ENCODE data around the gene NUCB2.
A peak's percentile ranks its signal among the peaks of the same experiment; 100 is the strongest.
"Not testable (repeated sequence)": the region's sequence is repeated elsewhere in the genome, so short reads cannot be mapped to it uniquely, and the experiment has no call there.

NUCB2 gene

DNA sequence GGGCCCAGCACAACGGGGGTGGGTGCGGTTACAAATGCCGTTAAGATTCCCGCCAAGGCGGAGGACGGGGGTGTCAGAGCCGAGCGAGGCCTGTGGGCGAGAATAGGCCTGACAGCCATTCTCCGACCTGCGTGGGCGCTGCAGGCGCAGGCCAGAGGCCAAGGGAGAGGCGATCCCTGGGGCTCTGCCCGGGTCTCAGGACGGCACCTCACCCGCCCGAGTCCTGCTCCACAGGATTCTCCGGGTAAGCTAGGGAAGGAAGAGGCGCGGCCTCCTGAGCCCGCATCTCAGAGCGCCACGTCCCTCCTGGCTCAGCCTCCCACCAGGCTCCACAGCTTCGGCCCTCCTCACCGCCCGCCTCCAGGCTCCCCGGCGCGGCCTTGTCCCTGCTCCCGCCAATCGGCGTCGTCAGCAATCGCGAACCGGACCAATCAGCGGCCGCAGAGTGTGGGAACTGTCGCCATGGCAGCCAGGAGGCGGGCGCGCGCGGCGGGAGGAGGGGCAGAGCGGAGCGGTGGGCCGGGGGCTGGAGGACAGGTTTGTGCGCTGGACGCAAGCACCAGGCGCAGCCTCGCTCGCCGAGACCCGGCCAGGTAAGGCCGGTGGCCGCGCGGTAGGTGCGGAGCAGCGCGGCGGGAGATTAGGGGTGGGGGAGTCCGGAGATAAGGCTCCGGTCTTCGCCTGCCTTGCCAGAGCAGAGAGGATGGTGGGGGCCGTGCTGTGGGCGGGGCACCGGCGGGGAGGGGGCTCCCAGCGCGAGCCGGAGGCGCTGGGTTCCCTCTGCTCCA, at the start of gene NUCB2:
TSS of gene NUCB2 (plus strand) at position 504 of the 788 bp plus-strand sequence. CDS start 18,585 bp downstream, outside the sequence.
- DNase-seq (ENCODE audit: low read depth), result peak; percentile 93

DNA sequence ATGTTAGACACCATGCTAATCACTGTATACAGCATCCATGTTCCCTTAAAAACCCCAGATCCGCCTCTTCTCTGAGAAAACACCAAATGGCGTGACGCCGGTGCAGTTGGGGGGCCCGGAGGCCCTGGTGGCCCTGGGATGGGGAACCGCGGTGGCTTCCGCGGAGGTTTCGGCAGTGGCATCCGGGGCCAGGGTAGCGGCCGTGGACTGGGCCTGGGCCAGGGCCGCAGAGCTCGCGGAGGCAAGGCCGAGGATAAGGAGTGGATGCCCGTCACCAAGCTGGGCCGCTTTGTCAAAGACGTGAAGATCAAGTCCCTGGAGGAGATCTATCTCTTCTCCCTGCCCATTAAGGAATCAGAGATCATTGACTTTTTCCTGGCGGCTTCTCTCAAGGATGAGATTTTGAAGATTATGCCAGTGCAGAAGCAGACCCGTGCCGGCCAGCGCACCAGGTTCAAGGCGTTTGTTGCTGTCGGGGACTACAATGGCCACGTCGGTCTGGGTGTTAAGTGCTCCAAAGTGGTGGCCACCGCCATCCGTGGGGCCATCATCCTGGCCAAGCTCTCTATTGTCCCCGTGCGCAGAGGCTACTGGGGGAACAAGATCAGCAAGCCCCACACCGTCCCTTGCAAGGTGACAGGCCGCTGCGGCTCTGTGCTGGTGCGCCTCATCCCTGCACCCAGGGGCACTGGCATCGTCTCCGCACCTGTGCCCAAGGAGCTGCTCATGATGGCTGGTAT, 48.2 kb upstream of the NUCB2 start:
- DNase-seq (ENCODE audit: low read depth), result not testable (repeated sequence)

DNA sequence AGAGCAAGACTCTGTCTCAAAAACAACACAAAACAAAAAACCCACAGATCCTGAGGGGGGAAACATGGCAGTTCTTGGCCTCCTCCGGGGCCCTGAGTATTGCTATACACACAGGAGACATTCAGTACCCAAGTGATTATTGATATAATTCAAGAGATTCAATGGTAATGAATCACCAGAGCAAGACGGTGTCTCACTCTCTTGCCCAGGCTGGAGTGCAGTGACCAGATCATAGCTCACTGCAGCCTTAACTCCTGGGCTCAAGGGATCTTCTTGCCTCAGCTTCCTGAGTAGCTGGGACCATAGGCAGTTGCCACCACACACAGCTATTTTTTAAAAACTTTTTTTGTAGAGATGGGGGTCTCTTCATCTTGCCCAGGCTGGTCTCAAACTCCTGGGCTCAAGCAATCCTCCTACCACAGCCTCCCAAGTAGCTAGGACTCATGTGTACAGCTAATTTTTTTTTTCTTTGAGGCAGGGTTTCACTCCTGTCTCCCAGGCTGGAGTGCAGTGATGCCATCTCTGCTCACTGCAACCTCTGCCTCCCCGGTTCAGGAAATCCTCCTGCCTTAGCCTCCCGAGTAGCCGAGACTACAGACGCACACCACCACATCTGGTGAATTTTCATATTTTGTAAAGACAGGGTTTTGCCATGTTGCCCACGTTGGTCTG, 46.9 kb upstream of the NUCB2 start:
- DNase-seq (ENCODE audit: low read depth), result no peak

DNA sequence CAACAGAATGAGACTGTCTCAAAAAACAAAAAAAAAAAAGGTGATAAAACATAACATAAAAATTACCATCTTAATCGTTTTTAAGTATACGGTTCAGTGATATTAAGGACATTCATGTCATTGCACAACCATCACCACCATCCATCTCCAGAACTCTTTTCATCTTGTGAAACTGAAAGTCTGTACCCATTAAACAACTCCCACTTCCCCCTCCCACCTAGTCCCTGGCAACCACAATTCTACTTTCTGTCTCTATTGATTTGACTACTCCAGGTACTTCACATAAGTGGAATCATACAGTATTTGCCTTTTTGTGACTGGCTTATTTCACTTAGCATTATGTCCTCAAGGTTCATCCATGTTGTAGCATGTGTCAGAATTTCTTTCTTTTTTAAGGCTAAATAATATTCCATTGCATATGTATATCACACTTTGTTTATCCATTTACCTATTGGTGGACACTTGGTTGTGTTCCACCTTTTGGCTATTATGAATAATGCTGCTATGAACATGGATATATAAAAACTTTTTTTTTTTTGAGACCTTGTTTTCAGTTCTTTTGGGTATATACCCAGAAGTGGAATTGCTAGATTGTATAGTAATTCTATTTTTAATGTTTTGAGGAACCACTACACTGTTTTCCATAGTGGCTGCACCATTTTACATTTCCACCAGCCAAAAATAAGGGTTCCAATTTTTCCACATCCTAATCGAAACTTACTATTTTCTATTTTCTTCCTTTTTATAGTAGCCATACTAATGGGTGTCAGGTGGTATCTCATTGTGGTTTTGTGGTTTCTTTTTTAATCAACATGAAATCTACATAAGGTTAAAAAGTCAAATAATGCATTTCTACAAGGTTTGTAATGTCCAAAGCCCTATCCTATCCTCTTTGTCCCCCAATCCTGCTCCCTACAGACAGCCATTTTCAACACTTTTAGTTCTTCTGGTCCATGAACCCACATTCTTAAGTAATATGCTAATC, 45.4 kb upstream of the NUCB2 start:
- DNase-seq (ENCODE audit: low read depth), result no peak

DNA sequence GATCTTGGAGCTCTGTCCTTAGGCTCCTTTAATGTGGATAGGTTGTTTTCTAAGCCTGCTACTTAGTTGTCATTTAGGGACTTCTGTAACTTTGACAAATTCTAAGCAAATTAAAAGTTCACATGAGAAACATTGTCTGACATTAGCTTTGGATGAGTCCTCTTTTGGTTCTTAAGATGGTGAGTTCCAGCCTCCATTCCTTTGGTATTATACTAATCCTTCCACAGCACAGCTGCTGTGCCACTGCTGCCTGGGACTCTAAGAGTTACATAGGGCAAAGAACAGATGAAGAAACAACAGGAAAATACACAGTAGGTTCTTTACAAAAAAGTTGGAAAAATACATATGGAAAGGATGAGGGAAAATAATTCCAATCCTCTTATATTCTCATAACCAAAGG, 43.4 kb upstream of the NUCB2 start:
- no peak for DNase-seq (ENCODE audit: low read depth)

DNA sequence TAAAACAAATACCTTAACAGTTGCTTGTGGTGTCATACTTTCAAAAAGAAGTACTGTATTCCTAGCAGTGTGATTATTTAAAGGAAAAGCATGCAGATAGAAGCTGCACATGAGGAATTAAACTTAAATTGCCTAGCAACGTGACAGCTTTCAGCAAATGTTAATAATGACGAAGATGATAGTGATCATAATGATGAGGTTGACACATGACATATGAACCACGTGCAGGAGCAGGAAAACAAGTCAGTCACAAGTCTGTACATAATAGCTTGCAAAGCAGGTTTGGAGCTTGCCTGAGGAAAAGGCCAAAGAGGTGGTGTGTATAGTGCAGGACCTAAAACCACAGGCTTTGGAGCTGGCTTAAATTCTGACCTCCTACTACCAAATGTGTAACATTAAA, 38.2 kb upstream of the NUCB2 start:
- no peak for DNase-seq (ENCODE audit: low read depth)

DNA sequence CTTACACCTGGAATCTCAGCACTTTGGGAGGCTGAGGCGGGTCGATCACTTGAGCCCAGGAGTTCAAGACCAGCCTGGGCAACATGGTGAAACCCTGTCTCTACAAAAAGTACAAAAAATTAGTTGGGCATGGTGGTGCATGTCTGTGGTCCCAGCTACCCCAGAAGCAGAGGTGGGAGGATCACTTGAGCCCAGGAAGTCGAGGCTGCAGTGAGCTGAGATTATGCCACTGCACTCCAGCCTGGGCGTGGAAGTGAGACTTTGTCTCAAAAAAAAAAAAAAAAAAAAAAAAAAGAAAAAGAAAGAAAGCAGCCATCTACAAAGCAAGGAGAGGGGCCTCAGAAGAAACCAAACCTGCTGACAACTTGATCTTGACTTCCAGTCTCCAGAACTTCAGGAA, 36.6 kb upstream of the NUCB2 start:
- DNase-seq (ENCODE audit: low read depth), result not testable (repeated sequence)

DNA sequence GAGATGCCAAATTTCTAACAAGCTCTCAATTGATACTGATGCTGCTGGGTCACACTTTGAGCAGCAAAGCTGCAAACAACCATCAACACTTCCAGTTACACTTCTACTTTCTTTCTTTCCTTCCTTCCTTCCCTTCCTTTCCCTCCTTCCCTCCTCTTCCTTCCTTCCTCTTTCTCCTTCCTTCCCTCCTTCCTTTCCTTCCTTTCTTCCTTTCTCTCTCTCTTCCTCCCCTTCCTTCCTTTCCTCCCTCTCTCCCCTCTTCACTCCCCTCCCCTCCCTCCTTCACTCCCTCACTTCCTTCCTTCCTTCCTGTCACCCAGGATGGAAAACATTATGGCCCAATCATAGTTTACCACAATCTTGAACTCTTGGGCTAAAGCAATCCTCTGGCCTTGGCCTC, 35.8 kb upstream of the NUCB2 start:
- no peak for DNase-seq (ENCODE audit: low read depth)

DNA sequence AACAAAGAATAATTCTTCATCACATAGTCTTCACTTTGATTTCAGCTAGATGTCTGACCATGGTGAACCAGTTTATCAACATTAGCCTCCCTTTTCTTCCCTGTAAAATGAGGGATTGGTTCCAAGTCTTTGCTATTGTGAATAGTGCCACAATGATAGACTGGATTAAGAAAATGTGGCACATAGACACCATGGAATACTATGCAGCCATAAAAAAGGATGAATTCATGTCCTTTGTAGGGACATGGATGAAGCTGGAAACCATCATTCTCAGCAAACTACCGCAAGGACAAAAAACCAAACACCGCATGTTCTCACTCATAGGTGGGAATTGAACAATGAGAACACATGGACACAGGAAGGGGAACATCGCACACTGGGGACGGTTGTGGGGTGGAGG, 33.6 kb upstream of the NUCB2 start:
- DNase-seq (ENCODE audit: low read depth), result not testable (repeated sequence)

DNA sequence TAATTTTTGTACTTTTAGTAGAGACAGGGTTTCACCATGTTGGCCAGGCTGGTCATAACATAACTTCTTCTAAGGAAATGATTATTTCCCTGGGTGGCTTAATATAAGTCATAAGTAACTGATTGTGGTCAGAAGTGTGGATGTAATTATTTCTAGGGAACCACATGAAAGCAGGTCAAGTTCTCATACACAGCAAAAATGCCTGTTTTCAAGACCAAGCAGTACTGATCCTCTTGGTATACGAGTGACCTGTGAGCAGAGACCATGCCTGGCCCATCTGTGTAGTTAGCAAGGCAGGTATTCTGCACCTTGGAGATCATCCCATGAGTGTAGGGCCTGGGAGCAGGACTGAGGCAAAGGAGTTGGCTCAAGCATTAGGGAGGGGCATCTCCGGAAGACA, 32.5 kb upstream of the NUCB2 start:
- DNase-seq (ENCODE audit: low read depth), result no peak

DNA sequence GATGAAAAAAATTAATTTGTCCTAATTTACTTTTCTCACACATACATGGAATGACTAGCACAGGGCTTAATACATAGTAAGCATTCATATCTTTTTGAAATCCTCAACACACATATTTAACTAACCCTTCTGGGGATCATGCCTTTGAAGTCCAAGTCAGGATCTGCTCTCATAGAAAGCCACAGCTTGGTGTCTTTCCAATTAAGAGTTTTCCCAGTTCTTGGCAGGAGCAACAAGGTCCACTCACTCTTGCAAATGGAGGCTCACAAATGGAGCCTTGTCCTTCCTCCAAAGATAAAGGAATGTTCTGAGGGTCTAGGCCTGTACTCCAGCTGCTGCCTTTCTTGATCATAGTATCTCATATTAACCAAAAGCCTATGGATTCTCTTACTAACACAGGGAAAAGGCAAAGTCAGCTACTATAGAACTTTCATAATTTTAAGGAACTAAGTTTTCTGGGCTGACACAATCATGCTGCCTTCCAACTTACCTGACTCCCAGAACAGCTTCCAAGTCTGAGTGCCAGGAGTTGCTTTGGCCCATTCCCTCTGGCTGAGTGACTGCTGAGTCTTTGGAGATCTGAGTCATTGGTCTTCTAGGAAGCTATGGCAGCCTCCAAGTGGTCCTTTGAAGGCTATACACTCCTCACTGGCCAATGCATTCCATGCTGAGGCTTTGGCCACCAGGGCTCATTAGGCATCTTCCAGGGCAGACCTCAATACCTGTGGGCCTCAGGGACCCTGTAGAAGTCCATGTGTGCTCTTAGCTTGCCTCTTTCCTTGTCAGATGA, 25.8 kb upstream of the NUCB2 start:
- DNase-seq (ENCODE audit: low read depth), result no peak

DNA sequence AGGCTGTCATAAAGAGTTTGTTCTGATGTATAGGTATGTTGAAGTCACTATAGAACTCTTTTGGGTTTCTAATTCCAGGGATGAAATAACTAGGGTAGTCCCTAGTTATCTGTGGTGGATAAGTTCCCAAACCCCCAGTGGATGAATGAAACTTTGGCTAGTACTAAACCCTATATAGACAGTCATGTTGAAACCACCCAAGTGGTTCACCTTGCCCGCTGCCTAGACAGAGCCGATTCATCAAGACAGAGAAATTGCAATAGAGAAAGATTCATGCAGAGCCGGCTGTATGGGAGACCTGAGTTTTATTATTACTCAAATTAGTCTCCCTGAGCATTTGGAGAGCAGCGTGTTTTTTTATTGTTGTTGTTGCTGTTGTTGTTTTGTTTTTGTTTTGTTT, 23.8 kb upstream of the NUCB2 start:
- no peak for DNase-seq (ENCODE audit: low read depth)

DNA sequence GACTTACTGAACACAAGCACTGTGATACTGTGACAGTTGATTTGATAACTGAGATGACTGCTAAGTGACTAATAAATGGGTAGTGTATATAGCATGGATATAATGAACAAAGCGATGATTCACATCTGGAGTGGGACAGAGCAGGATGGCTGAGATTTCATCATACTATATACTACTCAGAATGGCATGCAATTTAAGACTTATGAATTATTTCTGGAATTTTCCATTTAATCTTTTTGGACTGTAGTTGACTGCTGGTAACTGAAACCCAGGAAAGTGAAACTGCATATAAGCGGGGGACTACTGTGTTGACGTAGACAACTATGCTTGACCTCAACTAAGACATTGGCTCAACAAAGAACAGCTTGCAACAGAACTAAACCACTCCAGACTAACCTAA, 20.0 kb upstream of the NUCB2 start:
- DNase-seq (ENCODE audit: low read depth), result no peak

DNA sequence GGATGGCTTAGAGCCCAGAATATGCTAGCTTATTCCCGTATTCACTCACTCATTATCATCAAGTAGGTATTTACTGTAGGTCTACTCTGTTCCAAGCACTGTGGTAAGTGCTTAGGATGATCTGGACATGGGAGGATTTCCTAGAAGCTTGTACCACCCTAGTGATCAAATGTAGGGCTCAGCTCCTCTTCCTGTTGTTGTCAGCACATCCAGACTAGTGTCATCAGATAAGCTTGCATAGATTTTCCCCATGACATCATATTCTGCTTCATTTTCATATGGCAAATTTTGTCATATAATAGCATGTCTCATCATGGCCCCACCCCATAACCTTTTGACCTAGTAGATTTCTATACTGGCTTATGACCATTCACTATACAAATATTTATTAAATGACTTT, 19.3 kb upstream of the NUCB2 start:
- DNase-seq (ENCODE audit: low read depth), result no peak

DNA sequence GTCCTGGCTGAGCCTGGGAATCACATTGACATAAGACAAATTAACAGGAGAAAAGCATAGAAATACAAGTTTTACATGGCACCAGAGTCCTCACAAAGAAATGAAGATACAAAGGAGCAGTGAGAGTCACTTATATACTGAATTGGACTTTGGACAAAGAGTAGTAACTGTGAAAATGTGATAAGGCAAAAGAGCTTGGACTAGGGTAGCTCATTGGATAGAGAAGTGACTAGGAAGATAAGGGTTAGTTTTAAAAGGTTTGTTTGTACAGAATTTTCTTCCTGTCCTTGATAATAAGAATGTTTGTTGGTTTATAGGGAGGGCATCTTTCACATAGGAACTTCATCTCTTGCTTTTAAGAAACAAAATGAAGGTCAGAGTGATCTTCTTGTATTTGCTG, 17.9 kb upstream of the NUCB2 start:
- no peak for DNase-seq (ENCODE audit: low read depth)

DNA sequence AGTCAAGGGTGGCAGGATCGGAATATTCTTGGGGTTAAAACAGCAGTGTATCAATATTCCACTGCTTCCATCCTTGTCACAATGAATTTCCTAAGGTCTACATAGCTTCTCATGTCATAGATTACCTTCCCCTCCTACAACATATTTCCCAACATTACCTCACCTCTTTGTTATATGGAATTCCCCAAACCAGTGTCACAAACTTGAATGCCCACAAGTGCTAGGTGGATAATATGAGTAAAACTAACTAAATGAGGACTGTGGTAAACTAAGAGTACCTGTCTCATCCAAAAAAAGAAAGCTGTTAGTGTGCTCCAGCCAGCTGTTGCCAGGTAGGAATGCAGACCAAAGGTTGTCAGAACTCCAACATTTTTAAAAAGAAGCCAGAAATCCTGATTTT, 17.0 kb upstream of the NUCB2 start:
- DNase-seq (ENCODE audit: low read depth), result no peak

DNA sequence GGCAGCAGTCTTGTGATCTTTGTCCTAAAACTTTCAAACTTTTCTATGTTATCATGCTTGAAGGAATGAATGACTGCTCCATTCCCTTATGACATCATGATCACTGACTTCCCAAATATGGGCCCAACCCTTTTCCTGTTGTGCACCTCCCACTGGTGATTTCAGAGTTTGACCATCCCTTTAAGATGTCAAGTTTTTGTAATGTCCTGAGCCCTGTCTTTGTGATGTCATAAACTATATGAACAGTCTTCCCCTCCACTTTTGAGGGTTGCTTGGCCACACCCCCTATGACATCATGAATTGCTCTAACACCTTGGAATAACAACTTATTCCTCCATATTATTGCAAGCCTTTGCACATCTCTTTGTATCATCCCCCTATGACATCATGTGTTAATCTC, 16.5 kb upstream of the NUCB2 start:
- no peak for DNase-seq (ENCODE audit: low read depth)

DNA sequence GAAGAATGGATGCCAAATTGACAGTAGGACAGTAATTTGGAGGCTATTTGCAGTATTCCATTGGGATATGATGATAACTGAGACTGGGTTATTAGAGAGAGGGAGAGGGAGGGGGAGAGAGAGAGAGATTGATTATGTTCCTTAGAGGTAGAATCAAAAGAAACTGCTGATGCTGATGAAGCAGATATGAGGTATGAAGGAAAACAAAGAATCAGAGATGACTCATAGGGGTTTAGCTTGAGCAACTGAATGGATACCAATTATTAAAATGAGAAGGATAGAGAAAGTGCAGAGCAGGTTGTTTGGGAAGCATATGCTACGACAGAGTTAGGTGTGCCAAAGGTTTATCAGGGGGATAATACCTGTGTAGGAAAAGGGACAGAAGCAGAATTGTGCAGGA, 12.8 kb upstream of the NUCB2 start:
- no peak for DNase-seq (ENCODE audit: low read depth)

DNA sequence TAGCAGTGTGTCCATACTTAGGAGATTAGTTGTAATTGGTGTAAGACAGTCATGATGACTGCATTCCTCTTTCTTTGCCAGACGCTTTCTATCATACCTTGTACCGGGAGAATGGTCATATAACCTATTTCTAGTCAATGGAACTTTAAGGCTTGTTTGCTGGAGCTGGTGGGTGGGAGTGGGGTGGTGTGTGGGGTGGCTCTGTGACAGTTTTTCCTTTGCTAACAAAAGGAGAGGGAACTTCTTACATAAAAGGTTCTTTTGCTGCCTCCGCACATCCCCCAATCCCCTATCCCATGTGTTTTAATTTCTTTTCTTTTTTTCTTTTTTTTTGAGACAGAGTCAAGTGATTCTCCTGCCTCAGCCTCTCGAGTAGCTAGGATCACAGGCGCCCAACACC, 9.8 kb upstream of the NUCB2 start:
- DNase-seq (ENCODE audit: low read depth), result no peak

DNA sequence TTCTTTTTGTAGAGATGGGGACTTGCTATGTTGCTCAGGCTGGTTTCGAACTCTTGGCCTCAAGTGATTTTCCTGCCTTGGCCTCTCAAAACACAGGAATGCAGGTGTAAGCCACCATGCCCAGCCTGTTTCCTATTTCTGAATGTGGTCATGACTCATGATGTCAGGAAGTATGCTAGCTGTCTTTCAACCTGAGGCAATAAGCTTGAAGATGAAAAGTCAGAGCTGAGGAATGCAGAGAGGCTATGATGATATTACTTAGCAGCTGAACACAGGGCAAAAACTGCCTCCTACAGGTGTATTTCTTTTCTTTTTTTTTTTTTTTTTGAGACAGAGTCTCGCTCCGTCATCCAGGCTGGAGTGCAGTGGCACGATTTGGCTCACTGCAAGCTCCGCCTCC, 9.0 kb upstream of the NUCB2 start:
- no peak for DNase-seq (ENCODE audit: low read depth)

DNA sequence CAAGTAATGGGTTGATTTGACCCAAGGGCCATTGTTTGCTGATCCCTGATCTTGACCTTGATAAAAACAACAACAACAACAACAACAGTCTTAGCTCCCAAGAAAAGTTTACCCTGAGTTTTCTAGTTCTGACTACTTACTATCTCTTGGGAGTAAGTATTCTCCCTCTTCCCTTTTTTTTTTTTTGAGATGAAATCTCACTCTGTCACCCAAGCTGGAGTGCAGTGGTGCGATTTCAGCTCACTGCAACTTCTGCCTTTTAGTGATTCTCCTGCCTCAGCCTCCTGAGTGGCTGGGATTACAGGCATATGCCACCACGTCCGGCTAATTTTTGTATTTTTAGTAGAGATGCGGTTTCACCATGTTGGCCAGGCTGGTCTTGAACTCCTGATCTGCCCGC, 8.0 kb upstream of the NUCB2 start:
- DNase-seq (ENCODE audit: low read depth), result not testable (repeated sequence)

Data from activated T-cell treated with anti-CD3 and anti-CD28 coated beads for 1 hour (primary cell).